Activated T-helper 1 cell treated with anti-CD3 and anti-CD28 coated beads, Interleukin-2, amount 50 U/mL, for 16 hours (primary cell): ENCODE results near the gene C10orf71.

Source experiments
- DNase-seq, 2 donors: peaks; one replicate each; pipeline ENCODE4 v3.0.0-alpha.2; 2020; ENCODE audit warnings: low read depth in 1 of 2, low spot score in 1 of 2

Gene C10orf71

DNA sequence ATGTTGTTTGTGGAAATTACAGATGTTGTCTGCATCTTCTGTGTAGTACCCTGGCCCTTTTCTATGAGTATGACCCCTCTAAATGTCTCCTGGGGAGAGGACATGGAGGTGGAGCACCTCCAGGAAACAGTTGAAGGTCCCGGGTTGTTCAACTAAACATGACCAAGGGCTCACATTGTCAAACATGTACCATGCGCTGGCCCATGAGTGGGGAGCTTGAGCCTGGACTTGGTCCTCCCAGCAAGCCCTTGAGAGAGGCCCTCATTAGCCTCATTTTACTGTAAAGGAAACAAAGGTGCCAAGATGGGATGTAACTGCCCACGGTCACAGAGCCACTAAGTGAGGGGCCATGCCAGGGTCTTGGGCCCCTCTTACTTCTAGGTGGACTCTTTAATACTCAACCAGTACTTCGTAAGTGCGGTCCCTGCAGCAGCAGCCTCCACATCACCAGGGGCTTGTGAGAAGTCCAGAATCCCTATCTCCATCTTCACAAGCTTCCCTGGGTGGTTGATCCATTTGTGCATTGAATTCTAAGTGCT lies 31.2 kb downstream of the C10orf71 start:
- no peak for DNase-seq

DNA sequence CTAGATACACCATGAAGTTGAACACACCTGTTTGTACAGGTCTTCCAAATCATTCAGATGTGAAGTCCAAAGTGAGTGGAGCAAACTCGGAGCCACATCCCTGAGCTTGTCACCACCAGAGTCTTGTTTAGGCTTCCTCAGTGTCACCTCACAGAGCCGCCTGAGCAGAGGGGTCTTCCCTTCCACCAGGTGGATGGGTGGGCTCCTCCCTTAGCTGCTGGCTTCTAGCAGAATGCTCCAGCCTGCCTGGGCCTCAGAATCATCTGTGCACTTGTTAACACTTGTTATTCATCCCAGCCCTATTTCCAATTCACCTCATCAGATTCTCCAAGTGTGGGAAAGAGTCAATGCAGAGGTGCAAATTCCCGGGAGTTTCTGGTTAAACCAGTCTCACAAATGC lies 32.5 kb downstream of the C10orf71 start:
- no peak for DNase-seq

DNA sequence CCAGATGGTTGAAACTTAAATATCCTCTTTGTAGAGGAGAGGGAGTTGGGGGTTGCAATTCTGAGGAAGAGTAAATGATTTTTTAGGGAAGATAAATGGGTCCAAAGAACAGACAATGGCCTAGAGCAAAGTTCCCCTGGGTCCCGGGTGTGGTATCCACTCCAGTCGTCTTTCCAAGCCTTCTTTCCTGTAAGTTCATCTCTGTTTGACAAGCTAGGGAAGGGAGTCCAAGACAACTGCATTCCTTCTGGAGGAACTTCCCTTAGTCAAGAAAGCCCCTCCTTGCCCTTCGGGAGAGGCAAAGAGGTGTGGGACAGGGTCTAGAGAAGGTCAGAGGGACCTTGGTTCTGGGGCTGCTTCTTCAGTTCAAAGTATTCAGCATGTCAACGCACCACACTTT lies 33.4 kb downstream of the C10orf71 start:
- no peak for DNase-seq

DNA sequence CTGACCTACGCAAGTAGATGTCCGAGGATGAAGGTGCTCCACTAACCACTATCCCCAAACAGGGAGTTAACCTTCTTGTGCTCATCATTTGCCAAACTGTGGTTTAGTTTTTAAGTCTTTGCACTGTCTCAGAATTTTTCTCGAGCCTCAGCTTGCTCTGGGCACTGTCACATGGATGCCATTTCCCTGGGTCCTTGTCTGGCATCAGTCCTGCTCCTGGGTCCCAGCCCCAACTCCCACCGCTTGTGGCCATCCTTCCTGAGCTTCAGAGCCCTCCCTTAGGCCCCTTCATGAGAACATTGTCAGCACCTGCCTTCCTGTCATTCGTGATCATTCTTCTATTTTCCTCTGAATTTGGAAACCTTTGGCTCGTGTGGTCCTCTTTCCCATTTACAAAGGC lies 33.8 kb downstream of the C10orf71 start:
- no peak for DNase-seq

DNA sequence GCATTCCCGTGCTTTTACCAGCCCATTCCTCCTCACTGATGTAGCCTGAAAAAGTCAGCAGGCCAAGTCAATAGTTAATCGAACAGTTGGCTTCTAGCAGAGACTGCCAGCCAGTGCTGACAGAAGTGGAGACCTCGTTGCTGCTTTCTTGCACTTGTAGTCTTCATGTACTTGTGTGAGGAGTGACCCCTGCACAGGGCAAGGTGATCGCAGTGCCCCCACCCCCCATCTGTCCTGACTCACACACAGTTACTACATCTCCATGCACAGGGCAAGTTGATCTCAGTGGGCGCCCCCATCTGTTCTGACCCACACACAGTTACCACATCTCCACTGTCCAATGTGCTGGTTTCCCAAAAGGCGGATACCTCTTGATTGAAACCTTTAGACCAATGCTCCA lies 34.2 kb downstream of the C10orf71 start:
- DNase-seq, result no peak

DNA sequence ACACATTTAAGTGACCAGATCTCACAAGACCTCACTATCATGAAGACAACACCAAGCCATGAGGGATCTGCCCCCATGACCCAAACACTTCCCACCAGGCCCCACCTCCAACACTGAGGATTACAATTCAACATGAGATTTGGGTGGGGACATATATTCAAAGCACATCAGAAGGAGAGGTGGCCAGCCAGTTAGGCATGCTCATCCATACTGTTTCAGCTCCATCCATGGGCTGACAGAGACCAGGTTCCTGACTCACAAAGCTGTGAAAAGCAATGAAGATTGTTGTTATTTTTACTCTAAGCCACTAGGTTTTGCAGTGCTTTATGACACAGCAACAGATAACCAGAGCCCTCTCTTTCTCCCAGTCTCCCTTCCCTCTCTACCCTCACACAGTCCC lies 36.0 kb downstream of the C10orf71 start:
- no peak for DNase-seq

GRCh38 chr10:49335364-49335972 lies 36.5 kb downstream of the C10orf71 start:
- no peak for DNase-seq

DNA sequence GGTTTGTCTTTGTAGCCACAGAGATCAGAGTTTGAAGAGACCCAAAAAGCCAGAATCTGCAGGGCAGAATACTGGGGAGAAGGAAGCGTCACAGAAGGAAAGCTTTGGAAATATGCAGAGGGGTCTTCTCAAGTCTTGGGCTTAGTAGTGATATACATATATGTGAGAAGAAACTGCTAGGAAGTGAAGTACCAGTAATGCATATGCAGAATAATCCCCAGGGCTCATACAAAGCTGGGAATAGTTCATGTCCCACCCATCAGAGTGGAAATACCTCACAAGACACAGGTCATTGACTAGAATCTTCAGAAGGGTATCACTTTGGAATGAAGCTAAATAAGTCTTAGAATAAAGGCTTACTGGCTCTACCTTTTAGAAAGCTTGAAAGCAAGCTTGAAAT lies 39.6 kb downstream of the C10orf71 start:
- DNase-seq, result no peak

- no peak for DNase-seq
These were observed 45.9 kb downstream of the C10orf71 start for GRCh38 chr10:49344840-49345239.

DNA sequence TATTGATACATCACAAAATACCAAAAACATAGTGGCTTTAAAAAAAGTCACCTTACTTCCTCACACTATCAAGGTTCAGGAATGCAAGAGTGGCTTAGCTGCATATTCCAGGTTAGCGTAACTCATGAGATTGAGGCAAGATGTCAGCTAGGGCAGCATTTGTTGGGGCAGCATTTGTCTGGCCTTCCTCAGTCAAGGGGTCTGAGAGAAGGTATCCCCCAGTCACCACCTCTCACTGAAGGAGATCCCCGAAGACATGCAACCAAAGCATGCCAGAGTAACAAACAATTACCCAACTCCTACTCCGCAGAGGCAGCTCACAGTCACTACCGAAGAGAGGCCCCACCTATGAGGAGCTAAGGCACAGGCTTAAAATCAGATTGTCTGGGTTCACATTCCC lies 48.4 kb downstream of the C10orf71 start:
- no peak for DNase-seq

GRCh38 chr10:49347827-49348226 lies 48.9 kb downstream of the C10orf71 start:
- DNase-seq, result no peak

DNA sequence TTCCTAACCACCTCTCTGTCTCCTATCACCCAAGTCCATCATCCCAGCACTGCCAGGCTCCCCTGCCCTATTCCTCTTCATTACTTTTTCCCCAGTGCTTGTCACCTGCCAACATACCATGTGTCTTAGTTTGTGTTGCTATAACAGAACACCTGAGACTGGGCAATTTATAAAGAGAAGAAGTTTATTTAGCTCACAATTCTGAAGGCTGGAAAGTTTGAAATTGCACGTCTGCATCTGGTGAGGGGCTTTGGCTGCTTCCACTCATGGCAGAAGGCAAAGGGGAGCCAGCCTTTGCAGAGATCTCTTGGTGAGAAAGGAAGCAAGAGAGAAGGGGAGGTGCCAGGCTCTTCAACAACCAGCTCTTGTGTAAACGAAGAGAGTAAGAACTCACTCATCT lies 49.6 kb downstream of the C10orf71 start:
- DNase-seq, result no peak

- no peak for DNase-seq
These were observed 50.4 kb downstream of the C10orf71 start for GRCh38 chr10:49349390-49349789.

- DNase-seq, result no peak
These were observed 51.2 kb downstream of the C10orf71 start for GRCh38 chr10:49350138-49350537.

- no peak for DNase-seq
These were observed 52.0 kb downstream of the C10orf71 start for GRCh38 chr10:49350846-49351532.

DNA sequence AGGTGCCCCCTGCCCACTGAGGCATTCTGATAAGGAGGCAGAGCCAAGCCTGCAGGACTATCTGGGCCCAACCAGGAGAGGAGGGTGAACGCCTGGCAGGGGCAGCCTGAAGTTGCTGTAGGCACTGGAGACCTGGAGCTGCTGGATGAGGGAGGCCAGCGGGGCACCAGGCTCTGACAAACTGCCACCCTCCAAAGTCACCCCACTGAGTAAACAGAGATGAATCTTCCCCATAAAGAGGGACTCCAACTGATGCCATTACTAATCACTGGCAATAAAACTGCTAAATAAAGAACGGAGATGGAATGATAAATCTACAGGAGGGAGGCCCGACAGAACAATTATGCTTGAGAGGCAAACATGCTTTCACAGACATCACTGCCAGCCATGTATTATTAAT lies 52.7 kb downstream of the C10orf71 start:
- DNase-seq, result no peak

- no peak for DNase-seq
These were observed 53.4 kb downstream of the C10orf71 start for GRCh38 chr10:49352323-49352722.

- no peak for DNase-seq
These were observed 54.3 kb downstream of the C10orf71 start for GRCh38 chr10:49353026-49353894.

- no peak for DNase-seq
These were observed 55.1 kb downstream of the C10orf71 start for GRCh38 chr10:49353895-49354566.

GRCh38 chr10:49354593-49354992 lies 55.6 kb downstream of the C10orf71 start:
- DNase-seq, result no peak

- DNase-seq, result no peak
These were observed 56.3 kb downstream of the C10orf71 start for GRCh38 chr10:49355221-49355620.
